Activated naive CD4-positive, alpha-beta T cell treated with anti-CD3 and anti-CD28 coated beads, Interleukin-2, amount 10 ng/mL, durations not matched to agents 7 days and 5 days (primary cell): Measurements from ENCODE around the gene USF1.
A peak's percentile ranks its signal among the peaks of the same experiment; 100 is the strongest.
"Not testable (repeated sequence)": the region's sequence is repeated elsewhere in the genome, so short reads cannot be mapped to it uniquely, and the experiment has no call there.

Experiments
- CTCF ChIA-PET: fragments of 350-600 bp; sonication (Branson Sonifier 250); formaldehyde crosslinking; loops from one replicate; lab custom pipeline; 2021; ENCODE audit warnings: antibody characterized with exemption; lab: Charles Lee
- DNase-seq: peaks from one replicate; pipeline ENCODE4 v3.0.0-alpha.2; 2020
- H3K27ac Mint-ChIP-seq: one replicate; pipeline ENCODE4 v1.8.0; 2021; ENCODE audit warnings: mild to moderate bottlenecking, moderate library complexity, mixed read lengths
- H3K27me3 Mint-ChIP-seq: one replicate; pipeline ENCODE4 v1.8.0; 2021; ENCODE audit warnings: mild to moderate bottlenecking, mixed read lengths
- H3K36me3 Mint-ChIP-seq: one replicate; pipeline ENCODE4 v1.8.0; 2021; ENCODE audit warnings: mixed read lengths
- H3K4me1 Mint-ChIP-seq: one replicate; pipeline ENCODE4 v1.8.0; 2021; ENCODE audit warnings: mixed read lengths
- H3K4me3 Mint-ChIP-seq: one replicate; pipeline ENCODE4 v1.8.0; 2021; ENCODE audit warnings: mild to moderate bottlenecking, moderate library complexity, mixed read lengths
- H3K9me3 Mint-ChIP-seq: one replicate; pipeline ENCODE4 v1.8.0; 2021; ENCODE audit warnings: mixed read lengths

USF1 gene

GRCh38 chr1:160997323-160998038 lies 48.3 kb downstream of the USF1 start:
- Mint-ChIP-seq H3K36me3 (peaks cover 12% of the 10 kb centered on the region), H3K4me1 (peaks cover 5% of the 10 kb centered on the region), H3K27ac (peak overlapping the region; percentile 12), H3K4me3 (no peak overlapping the region), H3K9me3 (no peaks in the 10 kb centered on the region), H3K27me3 (no peaks in the 10 kb centered on the region)
- CTCF ChIA-PET: interaction anchor here (0.8 to 6.0 kb wide), 27 partner anchors 8 to 317 kb away, joined by 3 to 78 read pairs (median 4); partner anchors contain the start of genes ARHGAP30, DEDD, F11R and ITLN2
- peak; percentile 67 for DNase-seq

- H3K4me1 Mint-ChIP-seq: peaks cover 5% of the 10 kb centered on the region
- no peak overlapping the region for H3K27ac Mint-ChIP-seq
- peaks cover 12% of the 10 kb centered on the region for H3K36me3 Mint-ChIP-seq
- CTCF ChIA-PET: interaction anchor here (1.1 to 6.0 kb wide), 5 partner anchors 8 to 137 kb away, joined by 3 to 78 read pairs (median 19); partner anchors contain the start of genes F11R and KLHDC9
- no peaks in the 10 kb centered on the region for H3K27me3 Mint-ChIP-seq
- H3K9me3 Mint-ChIP-seq: no peaks in the 10 kb centered on the region
- no peak for DNase-seq
- no peak overlapping the region for H3K4me3 Mint-ChIP-seq
Measured at GRCh38 chr1:160996178-160996577, 49.6 kb downstream of the USF1 start.

- Mint-ChIP-seq H3K9me3 (no peaks in the 10 kb centered on the region), H3K27ac (no peak overlapping the region), H3K27me3 (no peaks in the 10 kb centered on the region), H3K4me3 (no peak overlapping the region), H3K36me3 (peaks cover 2% of the 10 kb centered on the region), H3K4me1 (peaks cover 13% of the 10 kb centered on the region)
- no peak for DNase-seq
- CTCF ChIA-PET: interaction anchor here (1.0 to 6.0 kb wide), 2 partner anchors 77 to 105 kb away, joined by 3 to 78 read pairs; partner anchors contain the start of genes ARHGAP30 and KLHDC9
Measured at GRCh38 chr1:160993544-160994193, 52.1 kb downstream of the USF1 start.

- not testable (repeated sequence) for H3K27ac Mint-ChIP-seq, DNase-seq, H3K4me3 Mint-ChIP-seq, H3K9me3 Mint-ChIP-seq, H3K4me1 Mint-ChIP-seq, H3K36me3 Mint-ChIP-seq
- H3K27me3 Mint-ChIP-seq: peaks cover 10% of the 10 kb centered on the region
- CTCF ChIA-PET: interaction anchor here (0.6 to 2.3 kb wide), 4 partner anchors 8 to 266 kb away, joined by 3 to 5 read pairs (median 4); no protein-coding TSS in a partner anchor
Measured at GRCh38 chr1:160992036-160992435, 53.7 kb downstream of the USF1 start.
